GM12865 (cell line): Measurements from ENCODE around the gene NPC1.

Source experiments
- DNase-seq: peaks from one replicate; pipeline ENCODE4 v3.0.0; 2010; ENCODE audit warnings: low read depth
- H3K4me3 ChIP-seq: 2 replicates; pipeline ENCODE4 v1.5.1; 2011; ENCODE audit warnings: mild to moderate bottlenecking, low read depth, low read length, control low read depth
- TF ChIP-seq, protein P1 (sequence below): IDR thresholded peaks from 2 replicates; pipeline ENCODE4 v1.5.1; 2011; ENCODE audit warnings: low read length, control low read depth, low read depth, inconsistent platforms; ENCODE audit not compliant: insufficient read depth; ENCODE audit errors: missing control alignments

Gene NPC1

DNA sequence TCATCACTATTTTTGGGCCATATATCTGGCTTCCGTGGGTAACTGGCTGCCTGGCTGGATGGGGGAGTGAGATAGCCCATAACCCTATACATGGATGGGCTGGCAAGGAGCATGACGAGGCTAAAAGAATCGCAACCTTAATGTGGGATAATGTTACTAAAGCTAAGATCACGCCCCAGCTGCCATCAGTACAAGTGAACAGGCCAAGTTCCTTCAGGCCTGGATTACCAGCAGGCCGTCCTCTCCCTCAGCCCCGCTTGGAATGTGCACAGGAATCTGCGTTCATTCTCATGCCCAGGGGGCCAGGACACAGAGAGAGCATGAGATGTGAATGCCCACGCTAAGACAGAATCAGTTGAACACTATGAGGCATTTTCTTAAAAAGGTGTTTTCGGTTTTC lies 48.3 kb downstream of the NPC1 start:
- DNase-seq: no peak
- no peak overlapping the region for H3K4me3 ChIP-seq
- TF ChIP-seq, protein P1, sequence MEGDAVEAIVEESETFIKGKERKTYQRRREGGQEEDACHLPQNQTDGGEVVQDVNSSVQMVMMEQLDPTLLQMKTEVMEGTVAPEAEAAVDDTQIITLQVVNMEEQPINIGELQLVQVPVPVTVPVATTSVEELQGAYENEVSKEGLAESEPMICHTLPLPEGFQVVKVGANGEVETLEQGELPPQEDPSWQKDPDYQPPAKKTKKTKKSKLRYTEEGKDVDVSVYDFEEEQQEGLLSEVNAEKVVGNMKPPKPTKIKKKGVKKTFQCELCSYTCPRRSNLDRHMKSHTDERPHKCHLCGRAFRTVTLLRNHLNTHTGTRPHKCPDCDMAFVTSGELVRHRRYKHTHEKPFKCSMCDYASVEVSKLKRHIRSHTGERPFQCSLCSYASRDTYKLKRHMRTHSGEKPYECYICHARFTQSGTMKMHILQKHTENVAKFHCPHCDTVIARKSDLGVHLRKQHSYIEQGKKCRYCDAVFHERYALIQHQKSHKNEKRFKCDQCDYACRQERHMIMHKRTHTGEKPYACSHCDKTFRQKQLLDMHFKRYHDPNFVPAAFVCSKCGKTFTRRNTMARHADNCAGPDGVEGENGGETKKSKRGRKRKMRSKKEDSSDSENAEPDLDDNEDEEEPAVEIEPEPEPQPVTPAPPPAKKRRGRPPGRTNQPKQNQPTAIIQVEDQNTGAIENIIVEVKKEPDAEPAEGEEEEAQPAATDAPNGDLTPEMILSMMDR: no peak

DNA sequence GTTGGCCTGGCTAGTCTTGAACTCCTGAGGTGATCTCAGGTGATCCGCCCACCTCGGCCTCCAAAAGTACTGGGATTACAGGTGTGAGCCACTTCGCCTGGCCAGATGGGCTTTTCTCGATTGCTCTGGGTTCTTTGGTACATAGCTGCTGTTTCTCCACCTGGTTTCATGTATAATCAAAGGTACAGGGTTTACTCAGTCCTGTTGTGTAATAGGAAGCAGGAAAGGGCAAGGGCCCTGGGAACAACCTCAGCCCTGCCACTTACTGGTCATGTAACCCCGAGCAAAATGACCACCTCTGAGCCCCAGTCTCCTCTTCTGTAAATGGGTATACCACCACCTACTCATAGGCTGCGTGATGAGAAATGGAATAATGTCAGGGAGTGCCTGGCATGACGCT lies 49.0 kb downstream of the NPC1 start:
- TF ChIP-seq, protein P1: no peak
- DNase-seq: no peak
- no peak overlapping the region for H3K4me3 ChIP-seq

DNA sequence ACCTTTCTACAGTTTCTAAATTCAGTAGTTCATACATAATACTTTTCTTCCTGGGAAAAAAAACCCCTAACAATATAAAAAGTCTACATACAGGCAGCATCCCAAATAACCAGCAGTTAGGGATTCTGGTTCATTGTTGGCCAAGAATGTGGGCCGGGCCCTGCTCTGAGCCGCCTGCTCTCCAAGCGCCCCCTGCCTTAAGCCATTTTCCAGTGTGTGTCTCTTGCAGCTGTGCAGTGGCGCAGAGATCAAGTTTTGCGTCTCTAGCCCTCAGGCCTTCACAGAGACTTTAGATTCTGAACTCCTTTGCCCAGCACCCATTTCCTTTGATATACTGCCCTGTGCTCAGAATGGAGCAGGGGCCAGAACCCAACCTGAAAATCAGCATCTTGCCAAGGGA lies 50.1 kb downstream of the NPC1 start:
- TF ChIP-seq, protein P1: no peak
- no peak for DNase-seq
- no peak overlapping the region for H3K4me3 ChIP-seq

DNA sequence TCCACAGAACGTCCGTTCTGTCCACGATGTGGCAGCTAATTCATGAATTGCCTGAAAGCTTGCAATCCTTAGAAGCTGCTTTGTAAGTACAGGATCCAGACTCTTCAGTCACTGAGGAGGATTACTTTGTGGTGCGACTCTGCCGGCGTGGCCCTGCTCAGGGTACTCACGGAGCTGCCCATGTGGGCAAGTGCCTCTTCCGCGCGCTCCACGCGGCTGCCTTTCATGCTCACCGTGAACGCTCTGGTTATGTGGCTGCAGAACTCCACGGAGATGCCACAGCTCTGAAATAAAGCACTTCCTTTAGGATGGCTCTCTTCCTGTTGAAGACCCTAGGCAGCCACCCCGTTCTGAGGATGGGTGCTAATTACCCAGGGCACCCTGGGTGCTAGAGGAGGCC lies 52.0 kb downstream of the NPC1 start:
- TF ChIP-seq, protein P1: no peak
- no peak for DNase-seq
- no peak overlapping the region for H3K4me3 ChIP-seq

DNA sequence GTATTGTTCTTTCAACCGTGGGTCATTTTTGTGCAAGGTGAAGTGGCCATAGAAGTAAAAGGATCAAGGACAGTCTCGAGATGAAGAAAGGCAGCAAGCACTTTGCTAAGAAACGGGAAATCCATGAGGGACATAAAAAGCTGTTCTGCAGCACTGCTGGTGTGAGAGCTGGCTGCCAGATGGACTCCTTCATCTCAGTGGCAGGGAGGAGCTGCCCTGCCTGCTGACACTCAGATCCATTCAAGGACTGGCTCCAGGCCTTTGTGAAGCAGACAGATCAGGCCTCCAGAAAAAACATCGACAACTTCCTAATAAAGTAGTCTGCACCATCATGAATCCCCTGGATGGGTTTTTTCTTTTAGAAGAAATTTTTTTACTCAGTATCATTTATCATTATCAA lies 53.5 kb downstream of the NPC1 start:
- TF ChIP-seq, protein P1: no peak
- no peak for DNase-seq

DNA sequence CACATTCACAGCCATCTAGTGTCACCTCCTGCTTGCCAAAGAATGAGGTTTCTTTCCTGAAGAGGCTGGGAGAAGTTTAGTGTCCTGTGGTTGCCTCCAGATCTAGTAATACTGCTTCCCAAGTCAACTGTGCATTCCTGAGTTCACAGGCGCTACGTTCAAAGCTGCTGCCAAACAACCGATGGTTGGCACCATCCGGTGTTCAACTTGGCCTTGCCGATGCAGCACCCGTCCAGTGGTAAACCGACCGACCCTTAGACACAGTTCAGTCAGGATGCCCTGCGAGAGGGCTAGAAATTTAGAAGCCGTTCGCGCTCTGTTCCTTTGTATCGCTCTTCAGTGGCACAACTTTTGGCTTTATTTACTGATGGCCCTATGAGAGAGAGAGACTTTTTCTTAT lies 54.4 kb downstream of the NPC1 start:
- DNase-seq: no peak
- no peak overlapping the region for H3K4me3 ChIP-seq
- TF ChIP-seq, protein P1: no peak

More for the DNA sequence above, 53.5 kb downstream of the NPC1 start:
- no peak overlapping the region for H3K4me3 ChIP-seq

DNA sequence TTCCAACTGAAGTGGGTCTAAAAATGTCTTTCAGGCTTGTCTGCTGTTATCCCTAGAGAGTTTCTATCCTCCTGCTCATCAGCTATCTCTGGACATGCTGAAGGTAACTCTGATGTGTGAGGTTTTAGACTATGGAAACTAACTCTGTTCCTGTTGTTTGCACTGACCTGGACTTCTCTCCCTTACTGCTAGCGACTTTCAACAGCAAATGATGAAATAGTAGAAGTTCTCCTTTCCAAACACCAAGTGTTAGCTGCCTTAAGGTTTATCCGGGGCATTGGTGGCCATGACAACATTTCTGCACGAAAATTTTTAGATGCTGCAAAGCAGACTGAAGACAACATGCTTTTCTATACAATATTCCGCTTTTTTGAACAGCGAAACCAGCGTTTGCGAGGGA lies 56.1 kb downstream of the NPC1 start:
- H3K4me3 ChIP-seq: no peak overlapping the region
- no peak for DNase-seq
- TF ChIP-seq, protein P1: no peak
